Urothelium cell line (cell line): Measurements from ENCODE around the gene FADS1.

Source experiments
- DNase-seq: peaks from one replicate; pipeline ENCODE4 v3.0.0; 2011; ENCODE audit warnings: low spot score, mixed read lengths
- FAIRE-seq: peaks from 2 replicates; lab custom pipeline; 2011; peaks lifted over from hg19 to GRCh38; lab: Jason Lieb, UNC

Gene FADS1

GRCh38 chr11:61816736-61817455 is at the start of gene FADS1:
FADS1 (minus strand) TSS chr11:61817003; CDS start chr11:61816929, 74 bp downstream.
- peak; percentile 96 for DNase-seq
- no peak for FAIRE-seq

- FAIRE-seq (no peak), DNase-seq (no peak)
Measured at GRCh38 chr11:61866231-61866957, 49.6 kb upstream of the FADS1 start.

- FAIRE-seq (no peak), DNase-seq (no peak)
Measured at GRCh38 chr11:61864814-61865775, 48.3 kb upstream of the FADS1 start.

- DNase-seq = no peak
- no peak for FAIRE-seq
Measured at GRCh38 chr11:61863548-61864081, 46.8 kb upstream of the FADS1 start.

- no peak for FAIRE-seq
- DNase-seq = no peak
Measured at GRCh38 chr11:61862714-61863547, 46.1 kb upstream of the FADS1 start.

- no peak for FAIRE-seq
- DNase-seq = no peak
Measured at GRCh38 chr11:61861634-61862033, 44.8 kb upstream of the FADS1 start.

GRCh38 chr11:61860054-61860903 is 43.5 kb upstream of the FADS1 start:
- no peak for DNase-seq
- no peak for FAIRE-seq

- FAIRE-seq (no peak), DNase-seq (no peak)
Measured at GRCh38 chr11:61855939-61856680, 39.3 kb upstream of the FADS1 start.

GRCh38 chr11:61854966-61855714 is 38.3 kb upstream of the FADS1 start:
- DNase-seq = no peak
- FAIRE-seq = no peak

GRCh38 chr11:61854206-61854895 is 37.5 kb upstream of the FADS1 start:
- no peak for FAIRE-seq
- no peak for DNase-seq

- no peak for FAIRE-seq
- no peak for DNase-seq
Measured at GRCh38 chr11:61853698-61854169, 36.9 kb upstream of the FADS1 start.

GRCh38 chr11:61851900-61852295 is 35.1 kb upstream of the FADS1 start:
- DNase-seq (no peak), FAIRE-seq (no peak)

- DNase-seq = no peak
- FAIRE-seq = no peak
Measured at GRCh38 chr11:61851113-61851899, 34.5 kb upstream of the FADS1 start.

- no peak for FAIRE-seq
Measured at GRCh38 chr11:61850687-61851086, 33.9 kb upstream of the FADS1 start.

GRCh38 chr11:61848631-61849030 is 31.8 kb upstream of the FADS1 start:
- FAIRE-seq = no peak
- no peak for DNase-seq

More at GRCh38 chr11:61850687-61851086, 33.9 kb upstream of the FADS1 start:
- no peak for DNase-seq

GRCh38 chr11:61847914-61848581 is 31.2 kb upstream of the FADS1 start:
- FAIRE-seq (no peak), DNase-seq (no peak)
